HUDEP-2 (cell line): ENCODE data around the gene EXOC3L4.
"Not testable (repeated sequence)": the region's sequence is repeated elsewhere in the genome, so short reads cannot be mapped to it uniquely, and the experiment has no call there.

Source experiments
- DNase-seq, 76 experiments: peaks; one replicate each; lab custom pipeline; 2025; ENCODE audit not compliant: unreplicated experiment in 76 of 76; lab: John Stamatoyannopoulos, UW

The EXOC3L4 gene

DNA sequence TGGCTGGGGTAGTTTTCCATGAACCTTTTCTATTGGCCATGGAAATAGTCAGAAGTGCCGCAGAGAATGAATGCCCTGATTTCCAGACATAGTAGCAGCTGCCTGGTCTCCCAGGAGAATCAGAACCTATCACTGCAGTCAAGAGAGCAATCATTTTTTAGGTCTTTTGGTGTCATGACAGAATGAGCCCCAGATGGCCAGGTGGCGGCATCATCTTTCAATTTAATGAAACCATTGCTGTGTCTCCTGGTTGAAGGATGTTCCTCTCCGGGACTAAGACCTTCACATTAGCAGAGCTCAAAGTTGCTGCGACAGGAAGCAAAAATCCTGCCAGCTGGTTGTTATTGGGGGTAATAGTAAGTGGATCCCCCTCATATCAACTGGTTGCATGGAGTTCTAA is 47.5 kb downstream of the EXOC3L4 start:
- DNase-seq = no peak

DNA sequence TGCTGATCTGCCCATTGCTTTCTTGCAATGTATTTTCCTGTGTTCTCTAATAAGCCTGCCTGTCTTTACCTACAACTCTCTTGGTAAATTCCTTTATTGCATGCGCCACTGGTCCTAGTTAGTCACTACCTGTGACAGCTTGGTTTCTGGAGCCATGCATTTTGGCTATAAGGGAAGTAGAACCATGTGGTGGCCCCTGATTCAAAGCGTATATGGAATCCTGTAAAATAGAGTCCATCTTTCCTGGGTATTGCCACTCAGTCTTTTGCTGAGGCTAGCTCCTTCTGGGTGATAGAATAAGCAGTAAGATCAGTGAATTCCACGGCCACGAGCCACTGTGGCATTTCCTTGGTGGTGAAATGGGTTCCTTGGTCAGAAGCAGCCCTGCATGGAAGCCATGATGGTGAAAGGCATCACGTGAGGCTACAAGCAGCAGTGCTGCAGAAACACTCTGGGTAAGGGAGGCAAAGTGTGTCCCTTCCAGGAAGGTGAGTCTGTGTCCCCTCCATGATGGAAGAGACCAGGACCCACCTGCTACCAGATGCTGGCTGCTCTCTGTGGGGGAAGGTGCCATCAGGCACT is 48.3 kb downstream of the EXOC3L4 start:
- DNase-seq = no peak

DNA sequence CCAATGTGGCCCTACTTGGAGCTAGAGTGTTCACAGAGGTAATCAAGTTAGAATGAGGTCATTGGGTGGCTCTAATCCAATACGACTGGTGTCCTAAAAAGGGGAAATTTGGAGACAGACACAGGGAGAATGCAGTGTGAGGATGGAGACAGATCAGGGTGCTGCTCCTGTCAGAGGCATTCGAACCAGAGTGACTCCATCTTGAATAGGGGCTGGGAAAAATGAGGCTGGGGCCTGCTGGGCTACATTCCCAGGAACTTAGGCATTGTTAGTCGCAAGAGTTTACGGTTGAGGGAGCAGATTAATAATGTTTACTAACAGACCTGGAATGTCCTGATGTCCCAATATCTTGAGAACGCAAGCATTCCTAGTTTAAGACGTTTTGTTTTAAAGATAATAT is 49.0 kb downstream of the EXOC3L4 start:
- no peak for DNase-seq

DNA sequence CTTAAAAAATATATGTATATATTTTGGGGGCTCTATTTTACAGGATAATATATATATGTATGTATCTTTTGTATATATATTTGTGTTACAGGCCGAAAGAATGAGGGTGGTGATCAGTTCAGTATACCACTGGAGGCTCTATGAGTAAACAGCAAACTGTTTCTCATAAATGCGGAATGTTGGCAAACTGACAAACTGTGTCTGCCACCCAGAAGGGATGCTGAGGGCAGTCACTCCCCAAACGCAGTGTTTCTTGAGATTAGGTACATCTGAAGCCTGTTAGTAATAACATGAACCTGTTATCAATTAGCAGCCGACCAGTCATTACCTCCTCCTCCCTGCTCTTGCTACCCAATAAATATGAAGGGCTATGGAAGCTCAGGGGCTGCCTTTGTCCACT is 49.6 kb downstream of the EXOC3L4 start:
- DNase-seq = peak in 37 of 76 experiments; percentile 2 to 77 (median 32)

DNA sequence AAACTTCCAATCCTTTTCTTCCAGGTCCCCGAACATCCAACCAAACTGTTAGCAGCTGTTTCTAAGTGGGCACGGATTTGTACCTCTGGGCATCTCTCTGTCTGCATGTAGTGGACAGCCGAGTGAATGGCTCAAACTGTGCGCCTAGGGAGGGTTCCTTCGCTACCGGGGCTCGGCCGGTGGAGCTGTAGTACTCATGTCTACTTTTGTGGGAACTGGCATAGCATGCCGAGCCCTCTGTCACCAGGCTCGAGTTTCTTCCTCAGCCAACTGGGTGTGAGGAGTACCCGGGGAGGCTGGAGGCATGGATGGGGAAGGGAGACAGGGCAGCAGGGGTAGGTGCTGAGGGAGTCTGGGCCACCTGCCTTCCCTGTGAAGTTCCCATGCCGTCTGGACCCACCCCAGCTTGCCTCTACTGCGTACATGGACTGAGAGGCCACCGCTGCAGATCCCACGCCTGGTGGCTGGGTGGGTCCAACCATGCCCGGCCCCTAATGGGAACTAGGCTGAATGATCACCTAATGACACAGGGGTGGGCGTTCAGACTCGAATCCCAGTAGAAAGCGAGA is 51.7 kb downstream of the EXOC3L4 start:
- DNase-seq = no peak

DNA sequence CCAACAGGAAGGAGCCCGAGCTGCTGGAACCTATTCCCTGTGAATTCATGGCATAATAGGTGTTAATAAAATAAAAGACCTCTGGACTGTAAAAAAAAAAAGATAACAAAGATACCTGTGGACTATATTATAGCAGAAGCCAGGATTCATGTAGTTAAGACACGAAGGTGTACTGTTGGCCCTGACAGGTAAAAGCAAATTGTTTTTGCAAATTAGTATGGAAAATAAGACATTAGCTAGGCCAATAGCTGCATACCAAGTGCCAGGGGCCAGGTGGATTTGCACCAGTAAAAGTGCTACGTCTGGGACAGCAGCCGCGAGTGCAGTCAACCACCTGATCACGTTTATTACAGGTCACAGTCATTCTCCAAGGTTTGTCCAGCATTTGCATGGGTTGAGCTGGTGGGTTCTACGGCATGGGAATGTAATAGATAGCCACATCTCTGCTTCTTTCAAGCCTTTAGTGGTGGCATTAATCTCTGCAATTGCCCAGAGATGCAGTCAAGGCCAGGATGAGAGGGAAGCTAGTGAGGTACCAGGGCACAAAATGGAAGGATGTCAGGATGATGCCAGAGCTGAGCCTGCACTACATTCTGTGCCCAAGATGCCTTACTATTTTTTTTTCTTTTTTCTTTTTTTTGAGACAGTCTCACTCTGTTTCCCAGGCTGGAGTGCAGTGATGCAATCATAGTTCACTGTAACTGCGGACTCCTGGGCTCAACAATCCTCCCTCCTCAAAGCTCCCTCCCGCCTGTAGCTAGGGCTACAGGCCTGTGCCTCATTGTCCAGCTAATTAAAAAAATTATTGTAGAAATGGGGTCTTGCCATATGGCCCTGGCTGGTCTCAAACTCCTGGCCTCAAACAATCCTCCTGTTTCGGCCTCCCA is 55.1 kb downstream of the EXOC3L4 start:
- DNase-seq = no peak

DNA sequence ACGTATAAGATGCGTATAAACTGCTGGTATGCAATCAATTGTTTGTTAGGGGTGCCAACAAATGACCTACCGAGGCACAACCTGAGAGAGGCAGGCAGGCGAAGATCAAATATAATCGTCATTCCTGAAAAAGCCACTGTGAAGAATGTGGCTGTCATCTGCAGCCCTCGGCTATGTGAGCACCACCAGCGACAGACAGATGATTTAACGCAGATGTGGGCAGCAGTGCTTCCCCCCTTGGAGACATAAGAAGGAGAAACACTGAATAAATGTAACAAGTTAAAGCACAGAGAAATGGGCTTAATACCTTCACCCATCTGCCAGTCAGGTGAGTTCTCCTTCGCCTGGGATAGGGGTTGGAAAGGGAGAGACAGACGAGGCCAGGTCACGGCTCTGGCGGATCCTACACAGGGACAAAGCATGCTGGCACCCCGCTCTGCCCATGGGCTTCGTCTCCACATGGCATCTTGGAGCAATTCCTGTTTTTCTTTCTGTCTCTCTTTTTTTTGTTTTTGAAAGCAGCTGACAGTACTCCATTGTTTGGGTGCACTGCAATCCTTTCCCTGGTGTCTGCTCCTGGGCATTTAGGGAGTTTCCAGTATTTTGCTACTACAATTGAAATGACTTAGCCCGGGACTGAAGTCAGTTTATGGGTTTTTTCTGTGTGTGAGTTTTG is 56.9 kb downstream of the EXOC3L4 start:
- no peak for DNase-seq

DNA sequence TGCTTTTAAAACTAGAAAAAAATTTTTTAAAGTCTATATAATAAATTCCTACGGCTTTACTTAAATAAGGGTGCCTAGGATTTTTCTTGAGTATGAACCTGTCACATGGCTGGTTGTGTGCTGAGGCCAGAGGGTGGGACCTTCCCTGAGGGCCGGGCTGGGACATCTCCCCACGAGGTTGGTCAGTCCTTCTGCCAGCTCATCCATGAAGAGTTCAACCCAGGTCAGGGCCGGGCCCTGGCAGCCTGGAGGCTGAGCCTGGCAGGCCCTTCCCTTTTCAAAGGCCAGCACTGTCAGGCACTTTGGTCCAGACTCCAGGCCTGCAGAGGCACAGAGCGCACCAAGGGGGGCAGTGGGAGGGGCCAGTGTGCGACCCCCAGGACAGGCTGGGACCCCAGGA is 60.5 kb downstream of the EXOC3L4 start:
- peak in 66 of 76 experiments; percentile 5 to 83 (median 57) for DNase-seq

DNA sequence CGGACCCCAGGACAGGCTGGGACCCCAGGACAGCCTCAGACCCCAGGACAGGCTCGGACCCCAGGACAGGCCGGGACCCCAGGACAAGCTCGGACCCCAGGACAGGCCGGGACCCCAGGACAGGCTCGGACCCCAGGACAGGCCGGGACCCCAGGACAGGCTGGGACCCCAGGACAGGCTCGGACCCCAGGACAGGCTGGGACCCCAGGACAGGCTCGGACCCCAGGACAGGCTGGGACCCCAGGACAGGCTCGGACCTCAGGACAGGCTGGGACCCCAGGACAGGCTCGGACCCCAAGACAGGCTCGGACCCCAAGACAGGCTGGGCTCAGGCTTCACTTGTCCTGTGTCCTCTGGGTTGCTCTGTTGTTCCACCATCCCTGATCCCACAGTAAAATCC is 60.9 kb downstream of the EXOC3L4 start:
- DNase-seq = not testable (repeated sequence)

DNA sequence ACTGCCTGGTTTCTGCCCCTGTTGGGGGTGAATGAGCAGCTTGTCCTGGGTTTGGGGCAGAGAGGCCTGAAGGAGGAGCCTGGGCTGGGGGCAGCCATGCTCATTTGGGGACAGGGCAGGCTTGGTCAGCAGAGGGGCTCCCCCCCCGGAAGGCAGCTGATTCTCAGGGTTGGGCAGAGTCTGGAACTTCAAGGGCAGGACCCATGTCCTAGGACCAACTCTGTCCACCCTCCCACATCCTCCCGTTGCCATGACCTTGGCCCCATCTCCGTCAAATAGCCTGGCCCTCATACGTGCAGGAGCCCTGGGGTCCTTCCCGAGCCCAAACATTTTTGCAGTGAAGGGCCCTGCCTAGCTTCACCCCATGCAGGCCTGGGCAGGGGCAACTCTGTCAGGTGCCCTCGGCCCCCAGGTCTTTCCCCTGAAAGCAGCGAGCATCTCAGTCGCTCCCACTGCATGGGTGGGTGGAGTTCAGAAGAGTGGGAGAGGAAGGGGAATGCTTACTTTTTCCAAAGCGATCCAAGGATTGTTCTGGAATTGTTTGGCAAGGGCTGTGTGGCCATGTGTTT is 61.4 kb downstream of the EXOC3L4 start:
- no peak for DNase-seq

DNA sequence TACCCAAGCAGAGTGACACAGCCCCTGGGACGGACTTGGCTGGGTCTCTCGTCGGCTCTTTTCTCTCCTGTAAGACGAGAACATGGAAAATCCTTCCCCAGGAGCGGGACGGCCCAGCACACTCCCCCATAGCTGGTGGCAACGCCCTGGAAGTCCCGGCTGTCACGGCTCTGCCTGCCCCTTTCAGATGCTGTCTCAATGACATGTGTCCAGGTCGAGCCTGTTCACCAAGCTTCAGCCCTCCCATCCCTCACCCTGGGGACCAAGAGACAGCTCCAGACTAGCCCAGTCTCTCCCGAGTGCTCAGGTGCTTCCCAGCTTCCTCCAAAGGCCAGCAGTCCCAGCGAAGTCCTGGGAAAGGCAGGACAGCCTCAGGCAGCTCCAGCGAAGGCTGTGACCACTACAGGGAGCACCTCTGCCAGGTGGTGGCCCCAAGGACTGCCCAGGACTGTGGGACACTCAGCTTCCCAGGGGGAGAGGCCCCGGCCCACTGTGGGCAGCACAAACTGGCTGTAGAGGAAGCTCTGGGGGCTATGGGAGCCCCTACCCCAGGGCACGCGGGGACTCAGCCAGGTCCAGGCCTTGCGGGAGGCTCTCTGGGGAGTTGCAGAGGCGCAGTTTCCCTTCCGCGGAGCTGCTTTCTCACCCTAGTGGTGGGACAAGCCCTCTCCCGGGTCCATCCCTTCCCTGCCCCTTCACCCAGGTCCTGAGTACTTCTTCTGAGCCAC is 62.3 kb downstream of the EXOC3L4 start:
- DNase-seq = no peak

DNA sequence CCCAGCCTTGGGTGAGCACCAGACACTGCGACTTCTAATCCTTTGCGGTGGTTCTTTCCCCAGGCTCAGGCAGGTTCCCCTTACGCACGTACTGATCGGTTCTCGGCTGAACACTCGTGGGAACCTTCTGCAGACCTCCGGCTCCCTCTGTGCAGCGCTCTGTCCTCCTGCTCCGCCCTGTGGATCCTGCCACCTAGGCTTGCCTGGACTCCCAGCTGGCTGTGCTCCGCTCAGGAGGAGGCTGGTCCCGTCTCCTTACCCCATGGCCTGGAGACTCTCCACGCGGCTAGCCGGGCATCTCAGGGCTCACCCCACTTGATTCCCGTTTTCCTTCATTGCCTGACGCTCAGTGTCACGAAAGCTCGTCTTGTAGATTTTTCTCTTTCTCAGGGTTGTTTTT is 63.4 kb downstream of the EXOC3L4 start:
- DNase-seq = no peak

DNA sequence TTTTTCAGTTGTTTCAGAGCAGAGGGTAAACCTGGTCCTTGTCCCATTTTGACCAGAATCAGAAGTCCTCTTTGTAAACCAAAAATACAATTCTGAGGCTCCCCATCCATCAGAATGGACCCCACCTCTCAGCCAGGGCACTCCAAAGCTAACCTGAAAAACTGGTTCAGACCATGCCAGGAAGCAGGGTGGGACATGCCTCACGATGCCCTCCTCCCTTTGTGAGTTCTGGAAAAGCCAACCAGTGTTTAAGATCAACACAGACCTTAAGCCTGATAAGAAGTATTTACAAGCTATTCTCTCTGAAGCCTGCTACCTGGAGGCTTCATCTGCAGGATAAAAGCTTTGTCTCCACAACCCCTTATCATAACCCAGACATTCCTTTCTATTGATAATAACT is 64.2 kb downstream of the EXOC3L4 start:
- DNase-seq = no peak
